ENCODE results near the gene OR11L1.

- TF ChIP-seq USF1 (IDR thresholded peaks at IDR 0.05) (no peak), EP300 (IDR thresholded peaks at IDR 0.05; ENCODE audit: borderline replicate concordance) (no peak), CREB1 (IDR thresholded peaks at IDR 0.05; ENCODE audit: low read depth) (no peak), CEBPB (IDR thresholded peaks at IDR 0.05) (no peak), TAF1 (IDR thresholded peaks at IDR 0.05; ENCODE audit: low read depth) (no peak), REST (IDR thresholded peaks at IDR 0.05; ENCODE audit: low read depth) (no peak), EGR1 (IDR thresholded peaks at IDR 0.05) (no peak), MAX (IDR thresholded peaks at IDR 0.05) (no peak), NFIC (IDR thresholded peaks at IDR 0.05) (no peak), TCF12 (IDR thresholded peaks at IDR 0.05; ENCODE audit: low read depth) (no peak), TEAD4 (IDR thresholded peaks at IDR 0.05) (no peak), ZBTB7A (IDR thresholded peaks at IDR 0.05; ENCODE audit: low read depth) (no peak), FOXM1 (IDR thresholded peaks at IDR 0.05; ENCODE audit: borderline replicate concordance, low read depth) (no peak)
Measured at GRCh38 chr1:247848346-247848745, 6.7 kb upstream of the OR11L1 start.
